Fibroblast of the aortic adventitia (primary cell): ENCODE measurements around the gene FAM13A. TPM values are rescaled to one million over a fixed set of nuclear protein-coding genes. Genes with fewer than 3 reads are reported as not detected.

Experiments
- DNase-seq: peaks from one replicate; pipeline ENCODE4 v3.0.0-alpha.2; 2010; ENCODE audit warnings: low read depth
- H3K4me3 ChIP-seq: 2 replicates; pipeline ENCODE4 v1.5.1; 2011; ENCODE audit warnings: low read depth, mild to moderate bottlenecking, control low read depth, low read length, moderate library complexity
- total RNA-seq: library from RNA; depleted of rRNA; stranded (reverse); fragments of >200 nt; gene quantifications from 2 replicates; pipeline ENCODE4 v1.2.3, GENCODE V29; 2012; ENCODE audit warnings: low replicate concordance
- TF ChIP-seq, protein P1 (sequence below): IDR thresholded peaks from 2 replicates; pipeline ENCODE4 v1.5.1; 2011; ENCODE audit warnings: mild to moderate bottlenecking, low read length, control low read depth, inconsistent platforms; ENCODE audit not compliant: insufficient read depth

The FAM13A gene
- total RNA-seq, 1 donor = 23.5 TPM

DNA sequence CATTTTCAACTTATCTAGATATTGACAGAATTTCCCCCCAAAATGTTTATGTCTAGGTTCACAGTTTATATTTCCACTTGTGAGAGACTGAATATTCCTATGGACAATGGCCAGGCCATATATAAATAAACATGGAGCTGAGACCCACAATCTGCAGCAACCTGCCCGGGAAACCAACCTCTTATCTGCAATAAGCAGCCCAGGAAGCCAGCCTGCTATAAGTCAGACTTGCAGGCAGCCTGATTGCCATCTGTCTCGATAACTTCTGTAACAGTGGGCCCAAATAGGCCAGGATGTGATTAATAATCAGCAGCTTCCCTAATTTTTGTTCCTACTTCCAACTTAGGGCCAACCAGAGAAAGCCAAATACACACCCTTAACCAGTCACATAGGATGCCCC is 354.2 kb downstream of the FAM13A start:
- TF ChIP-seq, protein P1, sequence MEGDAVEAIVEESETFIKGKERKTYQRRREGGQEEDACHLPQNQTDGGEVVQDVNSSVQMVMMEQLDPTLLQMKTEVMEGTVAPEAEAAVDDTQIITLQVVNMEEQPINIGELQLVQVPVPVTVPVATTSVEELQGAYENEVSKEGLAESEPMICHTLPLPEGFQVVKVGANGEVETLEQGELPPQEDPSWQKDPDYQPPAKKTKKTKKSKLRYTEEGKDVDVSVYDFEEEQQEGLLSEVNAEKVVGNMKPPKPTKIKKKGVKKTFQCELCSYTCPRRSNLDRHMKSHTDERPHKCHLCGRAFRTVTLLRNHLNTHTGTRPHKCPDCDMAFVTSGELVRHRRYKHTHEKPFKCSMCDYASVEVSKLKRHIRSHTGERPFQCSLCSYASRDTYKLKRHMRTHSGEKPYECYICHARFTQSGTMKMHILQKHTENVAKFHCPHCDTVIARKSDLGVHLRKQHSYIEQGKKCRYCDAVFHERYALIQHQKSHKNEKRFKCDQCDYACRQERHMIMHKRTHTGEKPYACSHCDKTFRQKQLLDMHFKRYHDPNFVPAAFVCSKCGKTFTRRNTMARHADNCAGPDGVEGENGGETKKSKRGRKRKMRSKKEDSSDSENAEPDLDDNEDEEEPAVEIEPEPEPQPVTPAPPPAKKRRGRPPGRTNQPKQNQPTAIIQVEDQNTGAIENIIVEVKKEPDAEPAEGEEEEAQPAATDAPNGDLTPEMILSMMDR = no peak

DNA sequence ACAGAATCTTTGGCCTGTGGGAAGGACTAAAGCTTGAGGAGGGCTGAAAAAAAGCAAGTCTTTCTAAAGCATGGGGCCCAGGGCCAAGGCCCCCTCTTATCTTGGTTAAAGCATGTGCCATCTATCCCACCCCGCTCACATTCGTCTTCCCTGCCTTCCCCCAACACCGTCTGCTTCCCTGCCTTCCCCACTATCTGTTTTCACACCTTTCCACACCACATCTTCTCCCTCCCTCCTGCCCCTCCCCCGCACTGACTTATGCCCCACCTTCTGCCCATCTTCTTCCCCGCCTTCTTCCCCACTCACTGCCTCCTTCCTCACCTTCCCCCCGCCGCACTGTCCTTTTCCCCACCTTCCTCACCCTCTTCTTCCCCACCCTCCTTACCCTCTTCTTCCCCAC is 358.5 kb downstream of the FAM13A start:
- no peak for DNase-seq
- H3K4me3 ChIP-seq = no peak overlapping the region
- TF ChIP-seq, protein P1 = no peak

More for the DNA sequence above, 354.2 kb downstream of the FAM13A start:
- no peak for DNase-seq
- H3K4me3 ChIP-seq = no peak overlapping the region

DNA sequence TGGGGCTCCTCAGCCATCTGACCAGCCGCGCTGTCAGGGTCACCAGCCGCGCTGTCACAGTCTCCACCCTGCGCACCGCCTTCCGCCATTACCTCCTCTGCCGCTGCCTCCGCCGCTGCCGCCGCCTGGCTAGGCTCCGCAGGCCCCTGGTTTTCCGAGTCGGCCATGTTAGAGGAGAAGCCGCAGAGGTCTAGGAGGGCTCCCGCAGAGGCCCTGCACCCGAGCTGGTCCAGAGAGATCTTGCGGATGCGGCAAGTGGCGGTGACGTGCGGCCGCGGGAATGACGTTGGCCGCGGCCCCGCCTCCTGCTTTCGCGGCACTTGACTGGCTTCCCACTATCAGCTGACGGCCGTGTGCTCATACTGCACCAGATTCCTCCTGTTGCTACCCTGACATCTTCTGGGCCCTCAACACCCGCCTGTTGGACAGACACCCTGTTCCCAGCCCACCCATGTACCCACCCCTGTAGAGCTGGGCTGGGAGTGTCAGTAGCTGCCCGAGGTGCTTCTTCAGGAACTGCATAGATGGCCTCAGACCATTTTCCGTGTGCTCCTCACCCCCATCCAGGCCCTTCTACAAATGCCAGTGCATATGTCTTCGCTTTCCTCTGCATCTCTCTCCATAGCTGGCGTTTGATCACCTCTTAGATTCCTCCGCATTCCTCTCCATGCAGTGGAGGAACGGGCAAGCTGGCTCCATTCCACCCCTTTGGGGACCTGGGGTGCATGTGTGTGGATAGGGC is 359.2 kb downstream of the FAM13A start, which contains the start of gene NAP1L5:
TSS of gene NAP1L5 (minus strand) at position 242 of the 742 bp plus-strand sequence. CDS start at position 167, 75 bp downstream.
- DNase-seq = peak; percentile 74
- TF ChIP-seq, protein P1 = no peak
- peak within 1 kb of the TSS; percentile 78 for H3K4me3 ChIP-seq

DNA sequence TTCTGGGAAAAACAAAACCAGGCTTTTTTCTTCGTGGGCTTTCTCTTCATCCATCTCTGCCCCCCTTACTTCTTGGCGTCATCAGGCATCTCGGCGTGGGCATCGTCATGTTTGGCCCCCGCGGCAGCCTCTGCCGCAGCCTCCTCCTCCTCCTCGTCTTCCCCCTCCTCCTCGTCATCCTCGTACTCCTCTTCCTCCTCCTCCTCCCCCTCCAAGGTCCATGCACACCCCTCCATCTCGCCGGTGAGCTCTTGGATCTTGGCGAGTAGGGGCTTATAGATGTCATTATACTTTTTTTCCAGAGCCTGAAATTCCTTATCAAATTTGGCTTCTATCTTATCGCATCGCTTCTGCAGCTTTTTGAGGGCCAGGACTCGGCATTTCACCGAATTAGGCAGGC is 359.8 kb downstream of the FAM13A start:
- DNase-seq = peak; percentile 34
- H3K4me3 ChIP-seq = peak overlapping the region; percentile 78
- TF ChIP-seq, protein P1 = no peak

DNA sequence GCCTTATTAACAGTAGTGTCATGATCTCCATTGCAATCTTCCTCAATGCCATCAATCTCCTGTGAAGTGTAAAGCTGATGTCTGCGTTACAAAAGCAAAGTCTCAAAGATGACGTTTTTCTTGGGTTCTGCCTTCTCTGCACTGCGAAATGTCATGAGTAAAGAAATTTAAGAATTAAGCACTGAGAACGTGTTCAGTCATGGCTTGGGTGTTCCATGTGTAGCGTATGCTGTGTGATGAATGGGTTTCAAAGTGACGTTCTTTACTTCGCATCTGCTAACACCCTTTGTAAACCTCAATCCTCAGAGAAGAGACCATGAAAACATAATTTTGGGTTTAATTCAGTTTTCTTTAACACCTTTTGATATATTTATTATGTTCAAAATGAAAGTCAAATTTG is 360.4 kb downstream of the FAM13A start:
- H3K4me3 ChIP-seq = peak overlapping the region; percentile 78
- TF ChIP-seq, protein P1 = no peak
- DNase-seq = peak; percentile 33

DNA sequence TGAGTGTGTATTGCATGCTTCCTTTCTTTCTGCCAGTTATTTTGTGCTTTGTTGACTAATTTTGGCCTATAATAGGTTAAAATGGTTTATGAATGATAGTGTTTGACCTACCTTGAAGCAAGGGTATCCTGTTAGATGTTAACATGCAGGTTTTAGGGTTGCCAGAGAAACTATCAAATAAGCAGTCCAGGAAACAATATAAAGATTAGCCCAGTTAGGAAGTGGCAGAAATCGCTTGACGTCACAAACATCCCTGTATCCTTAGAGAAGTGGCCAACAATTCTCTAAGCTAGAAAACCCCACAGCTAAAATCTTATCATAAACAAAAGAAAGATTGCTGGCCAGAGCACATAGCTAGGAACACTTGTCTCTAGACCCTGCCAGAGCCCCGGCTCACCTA is 363.2 kb downstream of the FAM13A start:
- DNase-seq = no peak
- no peak overlapping the region for H3K4me3 ChIP-seq
- TF ChIP-seq, protein P1 = no peak
